GM21447 (cell line): ENCODE data around the gene PRRT1.
"Not testable (repeated sequence)": the region's sequence is repeated elsewhere in the genome, so short reads cannot be mapped to it uniquely, and the experiment has no call there.

Source experiments
- ATAC-seq: cut with Tn5 transposase; IDR thresholded peaks from one replicate; pipeline ENCODE4 v1.9.1; 2021; ENCODE audit not compliant: unreplicated experiment

The PRRT1 gene

DNA sequence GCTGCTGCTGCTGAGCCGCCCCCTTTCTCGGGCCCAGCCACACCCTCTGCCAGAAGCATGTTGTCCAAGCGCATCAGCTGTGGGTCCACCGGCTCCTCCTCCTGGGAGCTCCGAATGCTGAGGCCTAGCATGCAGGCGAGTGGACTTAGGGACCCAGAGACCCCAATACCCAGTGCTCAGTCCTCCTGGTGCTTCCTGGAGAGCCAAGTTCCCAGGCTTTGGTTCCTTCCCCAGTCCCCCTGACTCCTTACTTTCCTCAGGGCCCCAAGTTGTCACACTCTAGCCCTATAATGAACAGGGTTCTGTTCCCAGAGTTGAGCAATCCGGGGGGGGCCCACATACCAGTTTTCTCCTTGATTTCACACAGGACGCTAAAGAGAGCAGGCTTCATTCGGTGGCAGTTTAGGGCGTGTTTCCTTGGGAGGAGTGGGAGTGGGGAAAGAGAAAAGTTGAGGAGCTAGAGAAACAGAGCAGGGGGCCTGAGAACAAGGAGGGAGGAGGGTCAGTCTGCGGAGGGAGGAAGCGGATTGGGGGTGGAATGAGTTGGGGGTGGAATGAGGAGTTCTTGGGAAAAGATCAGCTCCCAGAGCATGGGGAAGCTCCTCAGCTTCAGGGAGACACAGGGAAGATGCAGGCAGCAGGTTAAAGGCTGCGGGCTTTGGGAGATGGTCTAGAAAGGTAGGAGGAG, 36.8 kb upstream of the PRRT1 start:
- no peak for ATAC-seq

DNA sequence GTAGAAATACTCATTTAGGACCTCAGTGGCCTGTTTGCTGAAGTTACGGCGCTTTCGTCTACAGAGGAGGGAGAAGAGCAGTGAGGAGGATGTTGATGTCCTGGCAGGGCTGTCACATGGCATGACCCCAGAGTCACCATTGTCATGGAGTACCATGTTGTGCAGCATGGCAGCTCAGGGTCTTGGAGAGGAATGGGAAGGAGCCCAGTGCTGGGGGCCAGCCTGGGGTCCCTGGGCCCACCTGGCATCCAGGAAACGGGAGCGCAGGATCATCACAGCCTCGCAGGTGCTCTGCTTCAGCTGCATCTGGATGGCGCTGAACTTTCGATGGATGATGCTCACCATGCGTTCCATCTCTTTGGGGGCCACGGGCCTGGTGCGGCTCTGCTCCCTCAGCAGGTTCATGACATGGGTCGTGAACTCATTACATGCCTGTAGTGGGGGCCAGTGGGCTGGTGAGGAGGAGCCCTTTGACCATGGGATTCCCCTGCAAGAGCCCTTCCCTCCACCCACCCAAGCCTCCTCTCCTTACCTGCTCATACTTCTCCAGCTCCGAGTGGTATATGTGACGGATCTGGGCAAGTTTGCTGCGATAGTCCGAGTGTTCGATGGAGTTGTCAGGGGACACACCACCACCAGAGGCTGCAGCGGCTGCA, 36.1 kb upstream of the PRRT1 start:
- not testable (repeated sequence) for ATAC-seq

DNA sequence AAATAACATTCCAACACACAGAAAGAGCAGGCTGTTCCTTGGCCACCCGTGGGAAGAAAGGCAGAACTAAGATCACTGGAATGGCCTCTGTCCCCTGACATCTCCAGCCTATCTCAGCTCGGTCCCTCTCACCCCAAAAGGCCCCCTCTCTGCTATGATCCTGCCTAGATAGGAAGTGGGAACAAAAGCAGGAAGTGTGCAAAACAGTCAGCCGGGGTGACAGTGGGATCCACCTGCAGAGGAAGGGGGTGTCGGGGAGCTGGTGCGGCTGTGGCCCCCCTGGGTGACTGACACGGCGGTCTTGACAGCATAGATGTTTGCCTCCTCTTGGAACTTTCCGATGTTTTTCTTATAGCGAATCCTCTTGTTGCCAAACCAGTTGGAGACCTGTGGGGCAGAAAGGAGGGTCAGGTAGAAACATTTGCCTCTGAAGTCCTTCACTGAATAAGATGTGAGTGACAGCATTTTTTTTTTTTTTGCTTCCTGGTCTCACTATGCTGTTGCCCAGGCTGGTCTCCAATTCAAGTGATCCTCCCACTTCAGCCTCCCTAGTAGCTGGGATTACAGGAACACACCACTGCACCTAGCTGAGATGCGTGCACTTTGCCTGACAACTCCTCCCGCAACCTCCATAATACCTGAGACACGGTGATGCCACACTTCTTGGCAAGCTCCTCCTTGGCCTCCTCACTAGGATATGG, 35.4 kb upstream of the PRRT1 start:
- ATAC-seq, result no peak

- not testable (repeated sequence) for ATAC-seq
These were observed 34.6 kb upstream of the PRRT1 start for GRCh38 chr6:32186151-32186840.

GRCh38 chr6:32185681-32186131, 34.0 kb upstream of the PRRT1 start:
- ATAC-seq, result not testable (repeated sequence)

DNA sequence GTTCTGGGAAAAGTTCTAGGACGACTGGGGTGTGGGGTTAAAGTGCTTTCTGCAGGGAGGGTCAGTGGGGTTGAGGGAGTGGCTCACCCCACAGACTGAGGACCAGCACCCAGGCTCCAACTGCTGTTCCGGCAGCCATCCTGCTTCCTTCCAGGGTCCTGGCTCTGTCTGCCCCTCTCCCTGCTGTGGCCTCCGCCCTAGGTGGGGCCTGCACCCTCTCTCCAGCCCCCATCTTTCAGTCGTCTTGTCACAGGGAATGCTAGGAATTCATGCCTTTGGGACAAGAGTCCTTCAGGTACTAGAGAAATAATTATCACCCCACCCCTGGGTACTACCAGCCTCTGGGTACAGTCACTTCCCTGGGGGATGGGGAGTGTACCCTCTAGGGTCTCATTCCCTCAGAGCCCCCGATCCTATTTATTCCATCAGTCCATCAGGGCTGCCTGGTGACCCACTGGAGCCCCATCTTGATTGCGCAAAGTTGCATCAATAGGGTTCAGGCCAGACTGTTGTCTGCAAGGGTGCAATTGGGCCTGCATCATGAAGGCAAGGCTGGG, 32.4 kb upstream of the PRRT1 start, which contains the start of gene AGER:
AGER (minus strand) TSS at position 170 of the 557 bp plus-strand sequence; CDS start at position 139, 31 bp downstream.
- ATAC-seq, result no peak

GRCh38 chr6:32183483-32184083, 31.8 kb upstream of the PRRT1 start:
- no peak for ATAC-seq

- ATAC-seq, result no peak
These were observed 31.3 kb upstream of the PRRT1 start for GRCh38 chr6:32183030-32183429.

GRCh38 chr6:32182555-32182981, 30.8 kb upstream of the PRRT1 start:
- ATAC-seq, result no peak

GRCh38 chr6:32181915-32182529, 30.3 kb upstream of the PRRT1 start:
- no peak for ATAC-seq

DNA sequence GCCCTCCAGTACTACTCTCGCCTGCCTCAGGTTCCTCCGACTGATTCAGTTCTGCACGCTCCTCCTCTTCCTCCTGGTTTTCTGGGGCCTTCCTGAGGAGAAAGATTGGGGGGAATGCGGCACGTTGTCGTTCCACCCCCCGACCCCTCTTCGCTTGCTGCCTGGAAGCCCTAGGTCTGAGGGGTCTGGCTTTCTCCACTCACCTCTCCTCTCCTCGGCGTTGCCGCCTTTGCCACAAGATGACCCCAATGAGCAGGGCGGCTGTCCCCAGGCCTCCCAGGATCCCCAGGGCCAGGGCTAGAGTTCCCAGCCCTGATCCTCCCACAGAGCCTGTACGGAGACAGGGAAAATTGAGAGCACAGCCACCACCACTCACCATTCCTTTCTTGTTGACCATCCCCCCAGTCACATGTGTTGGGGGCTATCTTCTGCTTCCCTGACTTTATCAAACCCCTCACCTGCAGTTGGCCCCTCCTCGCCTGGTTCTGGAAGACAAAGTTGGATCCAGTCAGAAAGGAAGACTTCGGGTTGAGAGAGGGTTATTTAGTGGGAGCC, 29.5 kb upstream of the PRRT1 start:
- ATAC-seq, result no peak

DNA sequence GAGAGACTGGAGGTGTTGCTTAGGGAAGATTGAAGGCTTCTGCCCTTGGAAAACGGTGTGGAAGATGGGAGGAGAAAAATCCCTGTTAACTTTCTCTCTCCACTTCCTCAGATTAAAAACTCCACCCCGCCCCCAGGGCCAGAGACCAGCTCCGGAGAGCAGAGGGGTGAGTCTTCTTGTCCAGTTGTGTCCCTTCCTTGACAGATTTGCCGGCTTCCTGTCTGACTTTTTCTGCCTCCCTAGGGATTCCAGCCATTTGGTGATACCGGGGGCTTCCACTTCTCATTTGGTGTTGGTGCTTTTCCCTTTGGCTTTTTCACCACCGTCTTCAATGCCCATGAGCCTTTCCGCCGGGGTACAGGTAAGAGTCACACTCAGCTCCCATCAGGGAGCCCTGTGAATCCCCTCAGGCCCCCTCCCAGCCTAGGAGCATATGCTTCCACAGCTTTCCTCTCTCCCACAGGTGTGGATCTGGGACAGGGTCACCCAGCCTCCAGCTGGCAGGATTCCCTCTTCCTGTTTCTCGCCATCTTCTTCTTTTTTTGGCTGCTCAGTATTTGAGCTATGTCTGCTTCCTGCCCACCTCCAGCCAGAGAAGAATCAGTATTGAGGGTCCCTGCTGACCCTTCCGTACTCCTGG, 28.1 kb upstream of the PRRT1 start:
- no peak for ATAC-seq

- ATAC-seq, result no peak
These were observed 27.1 kb upstream of the PRRT1 start for GRCh38 chr6:32178547-32179440.

- ATAC-seq, result peak; percentile 77
These were observed 26.2 kb upstream of the PRRT1 start, which contains the start of gene RNF5 for GRCh38 chr6:32177788-32178546. TSS of gene RNF5 (plus strand) at chr6:32178405. CDS start at chr6:32178512, 107 bp downstream.

DNA sequence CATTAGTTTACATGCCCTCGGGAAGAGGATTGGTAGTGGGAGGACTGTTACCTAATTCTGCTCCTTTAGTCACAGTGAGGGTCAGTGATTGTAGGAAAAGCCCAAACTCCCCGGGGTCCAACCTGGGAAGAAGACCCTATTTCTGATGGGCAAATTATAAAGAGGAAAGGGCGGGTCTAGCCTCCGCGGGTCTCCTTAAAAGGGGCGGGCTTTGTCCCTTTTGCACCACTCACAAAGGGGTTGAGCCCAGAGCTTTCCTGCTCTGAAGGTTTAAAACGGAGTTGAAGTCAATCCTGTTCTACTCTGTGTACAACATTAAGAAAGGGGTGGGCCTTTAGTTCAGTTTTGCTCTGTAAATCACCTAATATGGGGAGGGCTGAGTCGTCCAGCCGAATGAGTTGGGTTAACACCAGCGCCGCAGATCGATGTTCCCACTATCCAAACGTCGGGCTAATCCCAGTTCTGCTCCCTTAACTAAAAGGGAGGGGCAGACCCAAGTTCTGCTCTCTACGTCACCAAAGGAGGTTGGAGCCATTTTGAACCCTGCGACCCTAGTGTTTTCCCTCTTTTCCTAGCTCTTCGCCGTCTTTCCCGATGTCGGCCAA, 25.5 kb upstream of the PRRT1 start:
- ATAC-seq, result no peak

GRCh38 chr6:32176476-32177182, 24.9 kb upstream of the PRRT1 start:
- ATAC-seq, result no peak
